ENCODE measurements around the gene BEAN1.

The BEAN1 gene

DNA sequence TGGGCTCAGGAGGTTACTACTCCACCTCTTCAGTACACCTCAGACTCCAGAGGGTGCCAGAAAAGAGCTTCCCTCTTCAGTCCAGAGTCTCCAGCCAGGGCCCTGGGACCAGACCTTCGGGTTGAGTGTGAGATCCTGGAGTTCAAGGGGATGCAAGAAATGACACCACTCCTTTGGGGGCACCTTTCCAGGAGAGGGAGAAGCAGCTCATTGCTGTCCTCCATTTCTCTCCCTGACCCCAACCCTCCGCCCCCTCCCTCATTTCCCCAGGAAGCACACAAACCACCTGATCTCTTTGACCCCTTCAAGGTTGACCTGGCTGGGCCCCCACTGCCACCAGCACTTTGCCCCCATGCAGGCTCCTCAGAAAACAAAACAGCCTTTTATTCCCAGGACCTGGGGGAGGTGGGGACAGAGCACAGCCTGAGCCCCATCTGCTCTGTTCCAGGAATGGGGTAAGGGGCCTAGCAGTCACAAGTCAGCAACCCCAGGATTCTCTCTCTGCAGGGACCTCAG lies 39.2 kb upstream of the BEAN1 start:
- no peaks in the 10 kb centered on the region for H3K36me3 ChIP-seq (ENCODE audit: control insufficient read depth in 2 of 2, insufficient read depth in 1 of 2, low read length in 2 of 2)
- H3K9me3 ChIP-seq (ENCODE audit: control insufficient read depth, insufficient read depth, low read depth, low read length): no peaks in the 10 kb centered on the region
- CTCF ChIA-PET: no interaction called here
- H3K4me1 ChIP-seq (ENCODE audit: control insufficient read depth, insufficient read depth, low read length): no peaks in the 10 kb centered on the region
- H3K27ac ChIP-seq (ENCODE audit: extremely low read depth, low read depth, low read length): no peak overlapping the region
- no peak overlapping the region for H3K4me3 ChIP-seq (ENCODE audit: low read depth, low read length)
- POLR2A ChIA-PET: no interaction called here
- no peak for TF ChIP-seq ZNF121 (tag by site-specific recombination; IDR thresholded peaks at IDR 0.05)
- TF ChIP-seq ZNF843 (tag by site-specific recombination; IDR thresholded peaks at IDR 0.05): no peak
- TF ChIP-seq TRIM28 (IDR thresholded peaks at IDR 0.05; ENCODE audit: borderline replicate concordance, low read length): no peak
- TF ChIP-seq, protein P1, sequence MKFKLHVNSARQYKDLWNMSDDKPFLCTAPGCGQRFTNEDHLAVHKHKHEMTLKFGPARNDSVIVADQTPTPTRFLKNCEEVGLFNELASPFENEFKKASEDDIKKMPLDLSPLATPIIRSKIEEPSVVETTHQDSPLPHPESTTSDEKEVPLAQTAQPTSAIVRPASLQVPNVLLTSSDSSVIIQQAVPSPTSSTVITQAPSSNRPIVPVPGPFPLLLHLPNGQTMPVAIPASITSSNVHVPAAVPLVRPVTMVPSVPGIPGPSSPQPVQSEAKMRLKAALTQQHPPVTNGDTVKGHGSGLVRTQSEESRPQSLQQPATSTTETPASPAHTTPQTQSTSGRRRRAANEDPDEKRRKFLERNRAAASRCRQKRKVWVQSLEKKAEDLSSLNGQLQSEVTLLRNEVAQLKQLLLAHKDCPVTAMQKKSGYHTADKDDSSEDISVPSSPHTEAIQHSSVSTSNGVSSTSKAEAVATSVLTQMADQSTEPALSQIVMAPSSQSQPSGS (tag by site-specific recombination; IDR thresholded peaks at IDR 0.05; ENCODE audit: low read depth): no peak
- TF ChIP-seq, protein P2, sequence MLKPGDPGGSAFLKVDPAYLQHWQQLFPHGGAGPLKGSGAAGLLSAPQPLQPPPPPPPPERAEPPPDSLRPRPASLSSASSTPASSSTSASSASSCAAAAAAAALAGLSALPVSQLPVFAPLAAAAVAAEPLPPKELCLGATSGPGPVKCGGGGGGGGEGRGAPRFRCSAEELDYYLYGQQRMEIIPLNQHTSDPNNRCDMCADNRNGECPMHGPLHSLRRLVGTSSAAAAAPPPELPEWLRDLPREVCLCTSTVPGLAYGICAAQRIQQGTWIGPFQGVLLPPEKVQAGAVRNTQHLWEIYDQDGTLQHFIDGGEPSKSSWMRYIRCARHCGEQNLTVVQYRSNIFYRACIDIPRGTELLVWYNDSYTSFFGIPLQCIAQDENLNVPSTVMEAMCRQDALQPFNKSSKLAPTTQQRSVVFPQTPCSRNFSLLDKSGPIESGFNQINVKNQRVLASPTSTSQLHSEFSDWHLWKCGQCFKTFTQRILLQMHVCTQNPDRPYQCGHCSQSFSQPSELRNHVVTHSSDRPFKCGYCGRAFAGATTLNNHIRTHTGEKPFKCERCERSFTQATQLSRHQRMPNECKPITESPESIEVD (tag by site-specific recombination; IDR thresholded peaks at IDR 0.05): no peak
- TF ChIP-seq, protein P3, sequence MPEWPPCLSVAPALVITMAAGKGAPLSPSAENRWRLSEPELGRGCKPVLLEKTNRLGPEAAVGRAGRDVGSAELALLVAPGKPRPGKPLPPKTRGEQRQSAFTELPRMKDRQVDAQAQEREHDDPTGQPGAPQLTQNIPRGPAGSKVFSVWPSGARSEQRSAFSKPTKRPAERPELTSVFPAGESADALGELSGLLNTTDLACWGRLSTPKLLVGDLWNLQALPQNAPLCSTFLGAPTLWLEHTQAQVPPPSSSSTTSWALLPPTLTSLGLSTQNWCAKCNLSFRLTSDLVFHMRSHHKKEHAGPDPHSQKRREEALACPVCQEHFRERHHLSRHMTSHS (tag by site-specific recombination; IDR thresholded peaks at IDR 0.05): no peak
- TF ChIP-seq, protein P4, sequence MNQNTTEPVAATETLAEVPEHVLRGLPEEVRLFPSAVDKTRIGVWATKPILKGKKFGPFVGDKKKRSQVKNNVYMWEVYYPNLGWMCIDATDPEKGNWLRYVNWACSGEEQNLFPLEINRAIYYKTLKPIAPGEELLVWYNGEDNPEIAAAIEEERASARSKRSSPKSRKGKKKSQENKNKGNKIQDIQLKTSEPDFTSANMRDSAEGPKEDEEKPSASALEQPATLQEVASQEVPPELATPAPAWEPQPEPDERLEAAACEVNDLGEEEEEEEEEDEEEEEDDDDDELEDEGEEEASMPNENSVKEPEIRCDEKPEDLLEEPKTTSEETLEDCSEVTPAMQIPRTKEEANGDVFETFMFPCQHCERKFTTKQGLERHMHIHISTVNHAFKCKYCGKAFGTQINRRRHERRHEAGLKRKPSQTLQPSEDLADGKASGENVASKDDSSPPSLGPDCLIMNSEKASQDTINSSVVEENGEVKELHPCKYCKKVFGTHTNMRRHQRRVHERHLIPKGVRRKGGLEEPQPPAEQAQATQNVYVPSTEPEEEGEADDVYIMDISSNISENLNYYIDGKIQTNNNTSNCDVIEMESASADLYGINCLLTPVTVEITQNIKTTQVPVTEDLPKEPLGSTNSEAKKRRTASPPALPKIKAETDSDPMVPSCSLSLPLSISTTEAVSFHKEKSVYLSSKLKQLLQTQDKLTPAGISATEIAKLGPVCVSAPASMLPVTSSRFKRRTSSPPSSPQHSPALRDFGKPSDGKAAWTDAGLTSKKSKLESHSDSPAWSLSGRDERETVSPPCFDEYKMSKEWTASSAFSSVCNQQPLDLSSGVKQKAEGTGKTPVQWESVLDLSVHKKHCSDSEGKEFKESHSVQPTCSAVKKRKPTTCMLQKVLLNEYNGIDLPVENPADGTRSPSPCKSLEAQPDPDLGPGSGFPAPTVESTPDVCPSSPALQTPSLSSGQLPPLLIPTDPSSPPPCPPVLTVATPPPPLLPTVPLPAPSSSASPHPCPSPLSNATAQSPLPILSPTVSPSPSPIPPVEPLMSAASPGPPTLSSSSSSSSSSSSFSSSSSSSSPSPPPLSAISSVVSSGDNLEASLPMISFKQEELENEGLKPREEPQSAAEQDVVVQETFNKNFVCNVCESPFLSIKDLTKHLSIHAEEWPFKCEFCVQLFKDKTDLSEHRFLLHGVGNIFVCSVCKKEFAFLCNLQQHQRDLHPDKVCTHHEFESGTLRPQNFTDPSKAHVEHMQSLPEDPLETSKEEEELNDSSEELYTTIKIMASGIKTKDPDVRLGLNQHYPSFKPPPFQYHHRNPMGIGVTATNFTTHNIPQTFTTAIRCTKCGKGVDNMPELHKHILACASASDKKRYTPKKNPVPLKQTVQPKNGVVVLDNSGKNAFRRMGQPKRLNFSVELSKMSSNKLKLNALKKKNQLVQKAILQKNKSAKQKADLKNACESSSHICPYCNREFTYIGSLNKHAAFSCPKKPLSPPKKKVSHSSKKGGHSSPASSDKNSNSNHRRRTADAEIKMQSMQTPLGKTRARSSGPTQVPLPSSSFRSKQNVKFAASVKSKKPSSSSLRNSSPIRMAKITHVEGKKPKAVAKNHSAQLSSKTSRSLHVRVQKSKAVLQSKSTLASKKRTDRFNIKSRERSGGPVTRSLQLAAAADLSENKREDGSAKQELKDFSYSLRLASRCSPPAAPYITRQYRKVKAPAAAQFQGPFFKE (tag by site-specific recombination; IDR thresholded peaks at IDR 0.05; ENCODE audit: borderline replicate concordance): no peak
- no peak for TF ChIP-seq ZFP3 (tag by site-specific recombination; IDR thresholded peaks at IDR 0.05; ENCODE audit: low read depth)
- no peak for TF ChIP-seq ZNF830 (tag by site-specific recombination; IDR thresholded peaks at IDR 0.05; ENCODE audit: low read depth)
- no peak for TF ChIP-seq ZNF16 (tag by site-specific recombination; IDR thresholded peaks at IDR 0.05; ENCODE audit: low read depth)
- TF ChIP-seq, protein P5, sequence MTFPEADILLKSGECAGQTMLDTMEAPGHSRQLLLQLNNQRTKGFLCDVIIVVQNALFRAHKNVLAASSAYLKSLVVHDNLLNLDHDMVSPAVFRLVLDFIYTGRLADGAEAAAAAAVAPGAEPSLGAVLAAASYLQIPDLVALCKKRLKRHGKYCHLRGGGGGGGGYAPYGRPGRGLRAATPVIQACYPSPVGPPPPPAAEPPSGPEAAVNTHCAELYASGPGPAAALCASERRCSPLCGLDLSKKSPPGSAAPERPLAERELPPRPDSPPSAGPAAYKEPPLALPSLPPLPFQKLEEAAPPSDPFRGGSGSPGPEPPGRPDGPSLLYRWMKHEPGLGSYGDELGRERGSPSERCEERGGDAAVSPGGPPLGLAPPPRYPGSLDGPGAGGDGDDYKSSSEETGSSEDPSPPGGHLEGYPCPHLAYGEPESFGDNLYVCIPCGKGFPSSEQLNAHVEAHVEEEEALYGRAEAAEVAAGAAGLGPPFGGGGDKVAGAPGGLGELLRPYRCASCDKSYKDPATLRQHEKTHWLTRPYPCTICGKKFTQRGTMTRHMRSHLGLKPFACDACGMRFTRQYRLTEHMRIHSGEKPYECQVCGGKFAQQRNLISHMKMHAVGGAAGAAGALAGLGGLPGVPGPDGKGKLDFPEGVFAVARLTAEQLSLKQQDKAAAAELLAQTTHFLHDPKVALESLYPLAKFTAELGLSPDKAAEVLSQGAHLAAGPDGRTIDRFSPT (tag by site-specific recombination; IDR thresholded peaks at IDR 0.05): no peak
- no peak for TF ChIP-seq REPIN1 (tag by site-specific recombination; IDR thresholded peaks at IDR 0.05; ENCODE audit: low read depth)

Data from HEK293 (cell line).